Coronary artery (tissue), 2 donors: Measurements from ENCODE around the gene ANKMY2.
A peak's percentile ranks its signal among the peaks of the same experiment; 100 is the strongest.
"Not testable (repeated sequence)": the region's sequence is repeated elsewhere in the genome, so short reads cannot be mapped to it uniquely, and the experiment has no call there.

Source experiments
- DNase-seq: peaks from one replicate; pipeline ENCODE4 v3.0.0-alpha.2; 2017; ENCODE audit warnings: low spot score
- H3K27ac ChIP-seq, 2 donors: fragments of 200-600 bp; sonication (generic); one replicate each; pipeline ENCODE4 v1.5.1; 2016 to 2019
- H3K4me3 ChIP-seq: fragments of 200-600 bp; sonication (generic); 2 replicates; pipeline ENCODE4 v1.5.1; 2016; ENCODE audit warnings: mild to moderate bottlenecking, moderate library complexity
- TF ChIP-seq, protein P1 (sequence below): fragments of 200-600 bp; sonication (generic); IDR thresholded peaks from one replicate; pipeline ENCODE4 v1.5.1; 2019; ENCODE audit warnings: antibody characterized with exemption

The ANKMY2 gene

DNA sequence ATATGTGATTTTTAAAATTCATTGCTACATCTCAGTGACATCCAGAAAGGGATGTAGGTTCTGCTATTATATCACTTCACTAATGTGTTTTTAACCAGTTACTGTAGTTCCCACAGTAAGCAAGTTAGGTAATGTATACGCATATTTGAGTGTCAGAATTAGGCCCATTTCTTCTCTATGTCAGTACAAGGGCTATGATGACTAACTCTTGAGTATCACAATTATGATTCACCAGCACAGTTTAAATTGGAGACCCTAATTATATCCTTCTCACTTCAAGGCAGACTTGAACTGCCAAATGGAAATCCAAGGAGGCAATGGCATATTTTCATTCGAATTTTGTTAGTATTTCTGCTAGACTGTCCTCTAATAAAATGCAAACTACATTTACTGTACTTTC lies 24.0 kb upstream of the ANKMY2 start:
- H3K27ac ChIP-seq, result no peak overlapping the region
- TF ChIP-seq, protein P1, sequence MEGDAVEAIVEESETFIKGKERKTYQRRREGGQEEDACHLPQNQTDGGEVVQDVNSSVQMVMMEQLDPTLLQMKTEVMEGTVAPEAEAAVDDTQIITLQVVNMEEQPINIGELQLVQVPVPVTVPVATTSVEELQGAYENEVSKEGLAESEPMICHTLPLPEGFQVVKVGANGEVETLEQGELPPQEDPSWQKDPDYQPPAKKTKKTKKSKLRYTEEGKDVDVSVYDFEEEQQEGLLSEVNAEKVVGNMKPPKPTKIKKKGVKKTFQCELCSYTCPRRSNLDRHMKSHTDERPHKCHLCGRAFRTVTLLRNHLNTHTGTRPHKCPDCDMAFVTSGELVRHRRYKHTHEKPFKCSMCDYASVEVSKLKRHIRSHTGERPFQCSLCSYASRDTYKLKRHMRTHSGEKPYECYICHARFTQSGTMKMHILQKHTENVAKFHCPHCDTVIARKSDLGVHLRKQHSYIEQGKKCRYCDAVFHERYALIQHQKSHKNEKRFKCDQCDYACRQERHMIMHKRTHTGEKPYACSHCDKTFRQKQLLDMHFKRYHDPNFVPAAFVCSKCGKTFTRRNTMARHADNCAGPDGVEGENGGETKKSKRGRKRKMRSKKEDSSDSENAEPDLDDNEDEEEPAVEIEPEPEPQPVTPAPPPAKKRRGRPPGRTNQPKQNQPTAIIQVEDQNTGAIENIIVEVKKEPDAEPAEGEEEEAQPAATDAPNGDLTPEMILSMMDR, result no peak
- no peak overlapping the region for H3K4me3 ChIP-seq

DNA sequence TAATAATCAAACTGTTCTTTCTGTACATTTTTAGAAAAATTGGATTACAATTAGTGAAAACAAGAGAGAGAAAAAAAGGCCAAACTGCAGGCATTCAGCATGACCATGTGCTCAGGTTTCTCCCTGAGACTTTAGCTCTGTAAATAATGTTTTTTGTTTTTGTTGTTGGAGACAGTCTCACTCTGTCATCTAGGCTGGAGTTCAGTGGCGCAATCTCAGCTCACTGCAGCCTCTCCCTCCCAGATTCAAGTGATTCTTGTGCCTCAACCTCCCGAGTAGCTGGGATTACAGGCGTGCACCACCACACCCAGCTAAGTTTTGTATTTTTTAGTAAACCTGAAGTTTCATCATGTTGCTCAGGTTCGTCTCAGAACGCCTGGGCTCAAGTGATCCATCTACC lies 23.4 kb upstream of the ANKMY2 start:
- Histone ChIP-seq H3K27ac (no peak overlapping the region), H3K4me3 (no peak overlapping the region)
- TF ChIP-seq, protein P1, result no peak
- DNase-seq, result no peak

More for the DNA sequence above, 24.0 kb upstream of the ANKMY2 start:
- no peak for DNase-seq

DNA sequence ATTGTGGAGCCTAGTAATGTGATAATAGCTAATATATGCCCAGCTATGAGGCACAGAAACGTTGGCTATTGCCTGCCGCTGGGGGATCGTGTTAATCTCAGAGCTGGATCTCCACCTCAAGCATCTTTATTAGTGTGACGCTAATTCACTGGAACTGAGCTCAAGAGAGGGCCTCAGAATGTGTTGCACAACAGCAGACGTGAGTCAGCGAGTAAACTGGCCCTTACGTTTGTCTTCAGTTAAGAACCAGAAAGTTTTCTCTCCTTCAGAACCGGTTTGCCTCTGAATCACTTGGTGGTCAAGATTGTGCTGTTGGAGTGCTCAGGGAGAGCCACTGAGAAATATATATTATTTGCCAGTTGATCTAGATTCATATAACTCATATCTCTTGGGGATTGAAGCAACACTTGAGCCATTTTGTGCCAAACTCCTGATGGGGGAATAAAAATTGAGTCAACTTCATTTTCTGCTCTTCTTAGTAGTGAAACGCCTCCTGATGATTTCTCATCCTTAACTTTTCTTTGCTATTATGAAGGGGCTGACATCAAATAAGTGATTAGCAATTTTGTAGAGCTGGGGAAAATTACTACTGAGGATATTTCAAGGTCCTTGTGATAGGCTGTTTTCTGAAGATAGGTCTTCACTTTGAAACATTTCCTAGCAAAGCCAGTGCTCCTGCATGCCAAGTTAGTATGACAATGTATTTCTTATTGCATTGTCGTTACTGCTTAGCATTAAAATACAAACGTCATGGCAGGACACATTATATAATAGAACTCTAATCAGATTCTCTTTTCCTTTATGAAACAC lies 22.7 kb upstream of the ANKMY2 start:
- TF ChIP-seq, protein P1, result no peak
- H3K27ac ChIP-seq, result peak overlapping the region in 1 of 2 donors; percentile 67
- no peak overlapping the region for H3K4me3 ChIP-seq
- peak; percentile 79 for DNase-seq

DNA sequence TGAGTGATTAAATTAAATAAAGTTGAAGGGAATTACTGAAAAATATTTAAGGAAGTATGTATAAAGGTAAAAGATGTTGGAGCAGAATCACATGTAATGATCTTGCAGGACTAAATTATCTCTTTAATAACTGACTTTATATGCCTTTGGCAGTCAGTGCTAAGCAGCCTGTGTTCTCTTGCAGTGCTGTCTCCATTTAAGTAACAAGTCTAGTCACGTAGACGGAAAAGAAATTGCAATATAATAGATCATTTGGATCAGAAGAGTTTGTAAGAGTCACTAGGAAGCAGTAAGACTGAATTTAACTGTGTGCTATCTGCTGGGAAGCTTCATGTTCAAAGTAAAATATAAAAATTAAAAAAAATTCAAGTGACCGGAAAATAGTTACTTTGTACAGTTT lies 21.8 kb upstream of the ANKMY2 start:
- no peak overlapping the region for H3K4me3 ChIP-seq
- TF ChIP-seq, protein P1, result no peak
- no peak overlapping the region for H3K27ac ChIP-seq
- no peak for DNase-seq

DNA sequence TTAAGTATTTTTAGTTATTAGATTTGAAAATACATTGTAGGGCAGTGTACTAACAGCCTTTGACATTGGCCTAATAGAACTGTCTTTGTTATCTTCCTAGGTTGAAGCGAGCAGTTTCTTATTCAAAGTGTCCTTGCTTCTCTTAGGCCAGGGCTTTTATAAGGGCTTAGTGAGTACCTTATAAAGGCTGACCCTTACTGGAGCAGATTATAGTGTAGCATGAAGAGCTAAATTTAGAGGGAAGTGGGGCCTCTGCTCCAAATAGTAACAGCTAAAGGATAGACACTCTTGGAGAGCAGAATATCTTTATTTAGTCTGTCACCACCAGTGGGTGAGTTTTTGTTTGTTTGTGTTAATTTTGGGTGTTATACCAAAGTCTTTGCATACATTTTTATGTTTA lies 16.4 kb upstream of the ANKMY2 start:
- Histone ChIP-seq H3K27ac (no peak overlapping the region), H3K4me3 (no peak overlapping the region)
- TF ChIP-seq, protein P1, result no peak
- DNase-seq, result no peak

DNA sequence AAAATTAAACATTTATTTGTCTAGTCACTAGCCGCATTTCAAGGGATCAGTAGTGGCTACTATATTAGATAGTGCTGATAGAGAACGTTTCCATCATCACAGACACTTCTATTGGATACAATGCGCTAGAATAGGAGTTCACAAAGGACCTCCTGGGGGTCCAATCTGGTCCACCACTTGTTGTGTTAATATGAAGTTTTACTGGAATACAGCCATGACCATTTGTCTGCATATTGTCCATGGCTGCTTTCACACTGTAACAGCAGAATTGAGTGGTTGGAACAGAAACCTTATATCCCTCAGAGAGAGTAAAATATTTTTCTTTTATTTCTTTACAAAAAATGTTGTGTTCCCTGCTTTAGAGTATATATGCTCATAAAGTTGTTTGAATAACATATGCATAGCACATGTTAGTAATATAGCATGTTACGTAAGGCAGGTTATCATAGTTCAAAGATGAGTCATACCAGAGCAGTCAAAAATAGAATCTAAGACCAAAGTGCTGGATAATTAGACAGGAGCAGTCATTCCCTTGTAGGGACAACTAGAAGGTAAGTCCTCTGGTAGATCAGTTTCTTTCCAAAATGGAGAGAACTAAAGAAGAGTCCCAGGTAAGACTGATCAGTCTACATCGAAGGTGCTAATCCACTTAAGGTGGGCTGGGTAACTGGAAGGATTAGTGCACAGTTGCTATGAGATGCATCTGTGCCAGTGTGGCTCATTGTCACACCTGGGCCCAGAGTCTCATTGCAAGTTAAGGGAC lies 15.3 kb upstream of the ANKMY2 start:
- Histone ChIP-seq H3K4me3 (no peak overlapping the region), H3K27ac (no peak overlapping the region)
- TF ChIP-seq, protein P1, result no peak
- DNase-seq, result no peak

DNA sequence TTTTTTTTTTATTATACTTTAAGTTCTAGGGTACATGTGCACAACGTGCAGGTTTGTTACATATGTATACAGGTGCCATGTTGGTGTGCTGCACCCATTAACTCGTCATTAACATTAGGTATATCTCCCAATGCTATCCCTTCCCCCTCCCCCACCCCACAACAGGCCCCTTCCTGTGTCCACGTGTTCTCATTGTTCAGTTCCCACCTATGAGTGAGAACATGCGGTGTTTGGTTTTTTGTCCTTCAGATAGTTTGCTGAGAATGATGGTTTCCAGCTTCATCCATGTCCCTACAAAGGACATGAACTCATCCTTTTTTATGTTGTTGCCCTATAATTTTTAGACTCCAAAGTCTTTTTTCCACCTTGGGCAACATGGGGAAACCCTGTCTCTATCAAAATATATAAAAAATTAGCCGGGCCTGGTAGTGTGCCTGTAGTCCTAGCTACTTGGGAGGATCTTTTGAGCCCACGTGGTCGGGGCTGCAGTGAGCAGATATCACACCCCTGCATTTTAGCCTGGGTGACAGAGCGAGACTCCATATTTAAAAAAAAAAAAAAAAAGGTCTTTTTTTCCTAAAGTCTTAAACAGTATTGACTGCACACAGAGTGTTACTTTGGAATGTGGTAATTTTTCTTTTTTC lies 14.4 kb upstream of the ANKMY2 start:
- not testable (repeated sequence) for H3K27ac ChIP-seq, DNase-seq, H3K4me3 ChIP-seq
